Myocyte (in vitro differentiated cells): ENCODE measurements around the gene DARS1. TPM values are rescaled to one million over a fixed set of nuclear protein-coding genes. Genes with fewer than 3 reads are reported as not detected.
A peak's percentile ranks its signal among the peaks of the same experiment; 100 is the strongest.
"Not testable (repeated sequence)": the region's sequence is repeated elsewhere in the genome, so short reads cannot be mapped to it uniquely, and the experiment has no call there.

ENCODE experiments used
- DNase-seq: peaks from one replicate; pipeline ENCODE4 v3.0.0-alpha.2; 2012; ENCODE audit warnings: low read depth
- total RNA-seq: library from RNA; depleted of rRNA; stranded (reverse); fragments of >200 nt; gene quantifications from 2 replicates; pipeline ENCODE4 v1.2.3, GENCODE V29; 2014

Gene DARS1
- total RNA-seq, 1 donor from 2014 or later = 76.5 TPM

- DNase-seq = not testable (repeated sequence)
These were observed 96.8 kb downstream of the DARS1 start for GRCh38 chr2:135888587-135888986.

GRCh38 chr2:135885709-135886108 lies 99.7 kb downstream of the DARS1 start:
- no peak for DNase-seq

GRCh38 chr2:135882415-135882814 lies 103.0 kb downstream of the DARS1 start:
- DNase-seq = no peak

GRCh38 chr2:135876770-135877169 lies 108.7 kb downstream of the DARS1 start:
- DNase-seq = not testable (repeated sequence)

- DNase-seq = peak; percentile 99
These were observed 109.2 kb downstream of the DARS1 start, which contains the start of gene MCM6 for GRCh38 chr2:135876066-135876711. TSS of gene MCM6 (minus strand) at chr2:135876443. CDS start at chr2:135876365, 78 bp downstream.

GRCh38 chr2:135875491-135876065 lies 109.8 kb downstream of the DARS1 start:
- peak; percentile 47 for DNase-seq

GRCh38 chr2:135874777-135875365 lies 110.6 kb downstream of the DARS1 start:
- DNase-seq = no peak

GRCh38 chr2:135870571-135870970 lies 114.9 kb downstream of the DARS1 start:
- no peak for DNase-seq

- DNase-seq = no peak
These were observed 122.2 kb downstream of the DARS1 start for GRCh38 chr2:135863233-135863632.

DNA sequence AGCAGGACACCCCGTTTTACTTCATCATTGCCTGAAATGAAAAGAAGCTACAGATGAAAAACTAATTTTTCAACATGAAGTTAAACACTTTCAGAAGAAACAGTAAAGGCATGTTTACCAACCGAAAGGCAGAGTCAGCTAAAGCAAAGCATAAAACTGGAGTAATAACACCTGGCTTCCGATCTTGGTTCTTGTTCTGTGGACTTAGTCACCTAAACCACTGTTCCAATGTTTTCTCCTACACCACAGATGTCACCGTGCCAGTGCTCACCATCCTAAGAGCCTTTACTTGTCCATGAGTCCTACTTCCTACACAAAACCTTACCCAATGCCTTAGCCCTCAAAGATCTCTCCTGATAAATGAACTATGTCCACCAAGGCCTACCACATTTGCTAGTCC lies 122.7 kb downstream of the DARS1 start:
- no peak for DNase-seq

Other genes with a start within 250 kb of the DARS1 start
- 69.0 and 73.7 TPM in 2 replicates for gene UBXN4, start 243.8 kb downstream of the DARS1 start, total RNA-seq
- gene LCT, start 148.4 kb downstream of the DARS1 start, total RNA-seq = 0.16 TPM in 1 of 2 replicates, not detected in the other
- 5.5 and 7.0 TPM in 2 replicates for gene MCM6, start 109.2 kb downstream of the DARS1 start, total RNA-seq
- not detected in 2 replicates for gene CXCR4, start 132.5 kb upstream of the DARS1 start, total RNA-seq